Fibroblast of lung (primary cell): Measurements from ENCODE around the gene ATG10. TPM values are rescaled to one million over a fixed set of nuclear protein-coding genes. Genes with fewer than 3 reads are reported as not detected.

Experiments used
- DNase-seq, 2 donors: peaks; one replicate each; pipeline versions ENCODE4 v3.0.0 to v3.0.0-alpha.2; 2010; ENCODE audit warnings: low read depth in 2 of 2
- H2AFZ ChIP-seq: 2 replicates; pipeline ENCODE4 v1.5.1; 2012; ENCODE audit warnings: low read length, control low read depth, inconsistent platforms
- H3K27ac ChIP-seq: 2 replicates; pipeline ENCODE4 v1.5.1; 2011; ENCODE audit warnings: low read length, control low read depth; ENCODE audit not compliant: insufficient read depth
- H3K27me3 ChIP-seq: 2 replicates; pipeline ENCODE4 v1.5.1; 2011; ENCODE audit warnings: mild to moderate bottlenecking, low read length; ENCODE audit not compliant: control insufficient read depth, insufficient read depth
- H3K36me3 ChIP-seq: 2 replicates; pipeline ENCODE4 v1.5.1; 2011; ENCODE audit warnings: low read length; ENCODE audit not compliant: control insufficient read depth, insufficient read depth
- H3K4me1 ChIP-seq: 2 replicates; pipeline ENCODE4 v1.5.1; 2011; ENCODE audit warnings: low read length; ENCODE audit not compliant: control insufficient read depth, insufficient read depth; ENCODE audit errors: extremely low read depth
- H3K4me2 ChIP-seq: 2 replicates; pipeline ENCODE4 v1.5.1; 2011; ENCODE audit warnings: low read length, control low read depth; ENCODE audit not compliant: insufficient read depth; ENCODE audit errors: extremely low read depth
- H3K4me3 ChIP-seq, 4 experiments: fragments of 200-600 bp in 1 of 4; sonication (generic) in 1 of 4; replicated peaks in 1 of 4; 2 replicates each; pipeline ENCODE4 v1.5.1; 2011 to 2016; ENCODE audit warnings: low read length in 4 of 4, low read depth in 3 of 4, mild to moderate bottlenecking in 3 of 4, control low read depth in 2 of 4, inconsistent platforms in 1 of 4, mixed read lengths in 1 of 4; ENCODE audit not compliant: insufficient read depth in 1 of 4; ENCODE audit errors: control extremely low read depth in 1 of 4
- H3K79me2 ChIP-seq: 2 replicates; pipeline ENCODE4 v1.5.1; 2012; ENCODE audit warnings: mild to moderate bottlenecking, low read length, inconsistent platforms; ENCODE audit not compliant: control insufficient read depth, insufficient read depth
- H3K9ac ChIP-seq: 2 replicates; pipeline ENCODE4 v1.5.1; 2011; ENCODE audit warnings: mild to moderate bottlenecking, low read length, control low read depth; ENCODE audit not compliant: insufficient read depth
- H3K9me3 ChIP-seq: 2 replicates; pipeline ENCODE4 v1.5.1; 2012; ENCODE audit warnings: low read depth, low read length; ENCODE audit not compliant: control insufficient read depth, insufficient read depth
- H4K20me1 ChIP-seq: 2 replicates; pipeline ENCODE4 v1.5.1; 2011; ENCODE audit warnings: low read length; ENCODE audit not compliant: control insufficient read depth, insufficient read depth; ENCODE audit errors: extremely low read depth
- EZH2 ChIP-seq: IDR thresholded peaks from 2 replicates; pipeline ENCODE4 v1.5.1; 2012; ENCODE audit warnings: low read length, control low read depth, mild to moderate bottlenecking; ENCODE audit errors: missing control alignments
- polyA plus RNA-seq, 2 donors: library from polyadenylated mRNA; depleted of rRNA in 1 of 2; stranded (reverse) in 1 of 2; unstranded in 1 of 2; fragments of >200 nt; gene quantifications; 2 replicates each; pipeline ENCODE4 v1.2.1, GENCODE V29; 2011 to 2012; ENCODE audit warnings: missing spikeins in 1 of 2
- total RNA-seq: library from RNA; depleted of rRNA; stranded (reverse); fragments of >200 nt; gene quantifications from 2 replicates; pipeline ENCODE4 v1.2.1, GENCODE V29; 2014
- TF ChIP-seq, protein P1 (sequence below), 2 donors: IDR thresholded peaks in 1 of 2; conservative IDR thresholded peaks in 1 of 2; 1 replicate in 1 of 2; 2 replicates in 1 of 2; pipeline ENCODE4 v1.5.1; 2011 to 2012; ENCODE audit warnings: low read length in 2 of 2, control low read depth in 1 of 2, inconsistent platforms in 1 of 2, low read depth in 1 of 2, mild to moderate bottlenecking in 1 of 2

Gene ATG10
- total and polyA plus RNA-seq, 2 donors (not counting 1 experiment from before 2014, with no cell fraction given) = 2.5 to 8.8 TPM

DNA sequence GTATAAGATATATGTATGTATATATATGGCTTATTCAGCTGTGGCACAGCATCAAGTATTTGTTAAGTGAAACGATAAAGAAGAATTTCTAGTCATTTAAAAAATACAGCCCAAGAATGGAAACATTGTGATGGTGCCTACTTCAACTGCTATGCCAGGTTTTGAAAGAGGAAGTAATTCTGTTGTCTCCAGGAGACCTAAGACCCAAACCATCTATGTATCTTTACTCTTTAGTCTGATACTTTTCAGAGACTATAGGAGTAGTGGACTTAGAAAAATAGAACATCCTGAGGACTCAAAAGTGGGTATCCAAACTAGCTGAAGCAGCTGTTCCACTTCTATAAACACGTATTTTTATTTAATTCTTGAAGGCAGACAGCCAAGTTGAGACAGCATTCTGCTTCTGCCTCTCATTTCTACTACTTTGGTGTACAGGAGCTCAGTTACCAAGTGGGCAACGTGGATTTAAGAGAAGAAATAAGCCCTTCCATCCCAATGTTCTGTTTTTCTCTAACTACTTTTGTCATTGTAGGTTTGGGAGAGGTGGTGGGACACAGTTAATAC is 195.6 kb downstream of the ATG10 start:
- no peak overlapping the region for H2AFZ ChIP-seq
- no peak for TF ChIP-seq EZH2

DNA sequence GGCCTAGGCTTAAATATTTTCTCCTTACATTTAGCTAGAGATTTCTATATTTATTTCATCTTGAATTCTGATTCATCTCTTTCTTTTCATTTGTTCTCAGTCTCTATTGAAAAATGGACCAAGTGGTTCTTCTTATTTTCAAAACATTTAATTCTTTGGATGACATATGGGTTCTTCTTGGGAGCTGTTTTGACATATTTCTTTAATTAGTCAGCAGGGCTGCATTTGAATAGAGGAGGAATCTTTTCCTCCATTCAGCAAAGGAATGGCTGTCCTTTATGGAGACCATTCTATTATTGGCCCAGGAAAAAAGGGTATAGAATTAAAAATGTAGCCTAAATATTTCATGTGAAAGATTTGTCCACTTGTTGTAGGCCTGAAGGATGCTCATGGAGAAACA is 196.5 kb downstream of the ATG10 start:
- Histone ChIP-seq H3K4me1 (peaks cover 8% of the 10 kb centered on the region), H3K27me3 (no peaks in the 10 kb centered on the region), H3K79me2 (no peaks in the 10 kb centered on the region), H3K4me2 (no peak overlapping the region), H3K27ac (no peak overlapping the region), H3K9me3 (no peaks in the 10 kb centered on the region), H4K20me1 (no peaks in the 10 kb centered on the region), H3K4me3 (no peak overlapping the region), H3K36me3 (no peaks in the 10 kb centered on the region), H2AFZ (no peak overlapping the region), H3K9ac (no peak overlapping the region)
- no peak for TF ChIP-seq EZH2
- TF ChIP-seq, protein P1, sequence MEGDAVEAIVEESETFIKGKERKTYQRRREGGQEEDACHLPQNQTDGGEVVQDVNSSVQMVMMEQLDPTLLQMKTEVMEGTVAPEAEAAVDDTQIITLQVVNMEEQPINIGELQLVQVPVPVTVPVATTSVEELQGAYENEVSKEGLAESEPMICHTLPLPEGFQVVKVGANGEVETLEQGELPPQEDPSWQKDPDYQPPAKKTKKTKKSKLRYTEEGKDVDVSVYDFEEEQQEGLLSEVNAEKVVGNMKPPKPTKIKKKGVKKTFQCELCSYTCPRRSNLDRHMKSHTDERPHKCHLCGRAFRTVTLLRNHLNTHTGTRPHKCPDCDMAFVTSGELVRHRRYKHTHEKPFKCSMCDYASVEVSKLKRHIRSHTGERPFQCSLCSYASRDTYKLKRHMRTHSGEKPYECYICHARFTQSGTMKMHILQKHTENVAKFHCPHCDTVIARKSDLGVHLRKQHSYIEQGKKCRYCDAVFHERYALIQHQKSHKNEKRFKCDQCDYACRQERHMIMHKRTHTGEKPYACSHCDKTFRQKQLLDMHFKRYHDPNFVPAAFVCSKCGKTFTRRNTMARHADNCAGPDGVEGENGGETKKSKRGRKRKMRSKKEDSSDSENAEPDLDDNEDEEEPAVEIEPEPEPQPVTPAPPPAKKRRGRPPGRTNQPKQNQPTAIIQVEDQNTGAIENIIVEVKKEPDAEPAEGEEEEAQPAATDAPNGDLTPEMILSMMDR (conservative IDR thresholded peaks at IDR 0.05 in 1 of 2, IDR thresholded peaks at IDR 0.05 in 1 of 2; ENCODE audit: low read depth in 1 of 2, low read length in 2 of 2) = no peak
- DNase-seq = peak; percentile 33 to 46

More for the DNA sequence above, 195.6 kb downstream of the ATG10 start:
- Histone ChIP-seq H3K4me2 (no peak overlapping the region), H3K4me1 (peaks cover 8% of the 10 kb centered on the region), H3K27me3 (no peaks in the 10 kb centered on the region), H3K9me3 (no peaks in the 10 kb centered on the region), H3K4me3 (no peak overlapping the region), H3K27ac (no peak overlapping the region), H3K36me3 (no peaks in the 10 kb centered on the region), H3K9ac (no peak overlapping the region), H4K20me1 (no peaks in the 10 kb centered on the region), H3K79me2 (no peaks in the 10 kb centered on the region)
- DNase-seq = peak in 1 of 2 donors; percentile 84

DNA sequence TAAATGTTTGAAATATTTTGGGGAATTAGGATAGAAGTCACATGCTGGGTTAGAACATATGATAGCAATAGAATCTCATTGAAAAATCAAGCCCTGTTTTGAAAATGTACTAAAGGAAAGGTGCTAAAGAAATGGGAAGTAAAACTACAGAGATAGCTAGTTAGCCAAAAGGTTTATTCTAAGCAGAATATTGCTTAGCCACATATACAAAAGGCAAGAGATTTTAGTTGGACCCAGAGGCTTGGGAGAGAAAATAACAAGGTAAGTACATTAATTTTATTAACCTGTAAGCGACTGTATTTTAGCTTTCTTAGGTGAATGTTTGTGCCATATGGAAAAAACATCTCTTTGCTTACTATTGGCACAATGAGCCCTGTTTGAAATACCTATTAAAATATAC is 198.1 kb downstream of the ATG10 start:
- no peak overlapping the region for H3K27ac ChIP-seq
- H3K36me3 ChIP-seq = no peaks in the 10 kb centered on the region
- H3K79me2 ChIP-seq = no peaks in the 10 kb centered on the region
- TF ChIP-seq, protein P1 (conservative IDR thresholded peaks at IDR 0.05 in 1 of 2, IDR thresholded peaks at IDR 0.05 in 1 of 2; ENCODE audit: low read depth in 1 of 2, low read length in 2 of 2) = no peak
- TF ChIP-seq EZH2 = no peak
- no peaks in the 10 kb centered on the region for H4K20me1 ChIP-seq
- H3K4me1 ChIP-seq = peaks cover 6% of the 10 kb centered on the region
- no peak overlapping the region for H3K9ac ChIP-seq
- H2AFZ ChIP-seq = no peak overlapping the region
- no peaks in the 10 kb centered on the region for H3K9me3 ChIP-seq
- H3K4me2 ChIP-seq = no peak overlapping the region
- H3K27me3 ChIP-seq = no peaks in the 10 kb centered on the region
- H3K4me3 ChIP-seq = no peak overlapping the region
- no peak for DNase-seq
